ENCODE data around the gene NEUROD2. TPM values are rescaled to one million over a fixed set of nuclear protein-coding genes. Genes with fewer than 3 reads are reported as not detected.

The NEUROD2 gene
- total and polyA plus RNA-seq, 4 donors: 1.6 to 14.1 (median 6.7) TPM

DNA sequence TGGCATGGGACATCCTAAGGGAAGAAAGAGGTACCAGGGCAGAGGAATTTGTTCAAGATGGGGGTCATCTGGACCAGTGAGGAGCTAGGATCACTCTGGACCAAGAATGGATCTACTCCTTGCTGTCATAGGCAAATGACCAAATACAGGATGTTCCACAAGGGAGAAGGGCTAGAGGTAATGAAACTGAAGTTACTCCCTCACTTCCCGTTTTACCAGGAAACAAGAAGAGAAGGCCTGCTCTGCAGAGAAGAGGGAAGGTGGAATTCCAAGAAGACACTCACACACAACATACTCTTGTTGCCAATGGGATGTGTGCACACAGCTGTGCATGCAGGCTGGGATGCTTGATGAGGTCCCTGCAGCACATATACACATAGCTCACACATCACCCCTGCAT, 38.6 kb downstream of the NEUROD2 start:
- Histone ChIP-seq H3K36me3 (ENCODE audit: control insufficient read depth, insufficient read depth, low read length) (peaks cover 16% of the 10 kb centered on the region), H3K4me3 (ENCODE audit: low read depth, low read length) (no peak overlapping the region), H3K27ac (ENCODE audit: low read depth, low read length) (no peak overlapping the region), H3K4me1 (ENCODE audit: control insufficient read depth, insufficient read depth, low read length) (peaks cover 57% of the 10 kb centered on the region), H3K27me3 (ENCODE audit: control insufficient read depth, insufficient read depth, low read length) (no peaks in the 10 kb centered on the region), H3K9me3 (ENCODE audit: control insufficient read depth, insufficient read depth, low read length) (no peaks in the 10 kb centered on the region)
- no peak for DNase-seq (ENCODE audit: low read depth in 4 of 6, low spot score in 6 of 6)
- no CpG with 5 or more reads among the region's 1 CpG for WGBS (ENCODE audit: insufficient coverage)

- Histone ChIP-seq H3K4me3 (ENCODE audit: low read depth, low read length) (no peak overlapping the region), H3K36me3 (ENCODE audit: control insufficient read depth, insufficient read depth, low read length) (peaks cover 16% of the 10 kb centered on the region), H3K27me3 (ENCODE audit: control insufficient read depth, insufficient read depth, low read length) (no peaks in the 10 kb centered on the region), H3K27ac (ENCODE audit: low read depth, low read length) (no peak overlapping the region), H3K9me3 (ENCODE audit: control insufficient read depth, insufficient read depth, low read length) (no peaks in the 10 kb centered on the region), H3K4me1 (ENCODE audit: control insufficient read depth, insufficient read depth, low read length) (peaks cover 57% of the 10 kb centered on the region)
- 0% methylated on average over 3 of the region's 9 CpGs for WGBS (ENCODE audit: insufficient coverage)
- peak in 2 of 6 donors; percentile 88 to 92 for DNase-seq (ENCODE audit: low read depth in 4 of 6, low spot score in 6 of 6)
Observed at GRCh38 chr17:39568702-39569101, 39.0 kb downstream of the NEUROD2 start.

GRCh38 chr17:39566094-39566850, 41.4 kb downstream of the NEUROD2 start:
- Histone ChIP-seq H3K36me3 (ENCODE audit: control insufficient read depth, insufficient read depth, low read length) (peaks cover 16% of the 10 kb centered on the region), H3K9me3 (ENCODE audit: control insufficient read depth, insufficient read depth, low read length) (no peaks in the 10 kb centered on the region), H3K4me1 (ENCODE audit: control insufficient read depth, insufficient read depth, low read length) (peaks cover 59% of the 10 kb centered on the region), H3K4me3 (ENCODE audit: low read depth, low read length) (no peak overlapping the region), H3K27me3 (ENCODE audit: control insufficient read depth, insufficient read depth, low read length) (no peaks in the 10 kb centered on the region), H3K27ac (ENCODE audit: low read depth, low read length) (no peak overlapping the region)
- 63% methylated on average over 10 of the region's 11 CpGs for WGBS (ENCODE audit: insufficient coverage)
- DNase-seq (ENCODE audit: low read depth in 4 of 6, low spot score in 6 of 6): peak in 1 of 6 donors; percentile 92

- peak in 2 of 6 donors; percentile 59 to 89 for DNase-seq (ENCODE audit: low read depth in 4 of 6, low spot score in 6 of 6)
- peaks cover 12% of the 10 kb centered on the region for H3K36me3 ChIP-seq (ENCODE audit: control insufficient read depth, insufficient read depth, low read length)
- peaks cover 44% of the 10 kb centered on the region for H3K4me1 ChIP-seq (ENCODE audit: control insufficient read depth, insufficient read depth, low read length)
- H3K4me3 ChIP-seq (ENCODE audit: low read depth, low read length): no peak overlapping the region
- H3K27ac ChIP-seq (ENCODE audit: low read depth, low read length): peak overlapping the region; percentile 52
- no CpG with 5 or more reads among the region's 4 CpGs for WGBS (ENCODE audit: insufficient coverage)
- H3K9me3 ChIP-seq (ENCODE audit: control insufficient read depth, insufficient read depth, low read length): no peaks in the 10 kb centered on the region
- H3K27me3 ChIP-seq (ENCODE audit: control insufficient read depth, insufficient read depth, low read length): no peaks in the 10 kb centered on the region
Observed at GRCh38 chr17:39564211-39564848, 43.4 kb downstream of the NEUROD2 start.

- H3K9me3 ChIP-seq (ENCODE audit: control insufficient read depth, insufficient read depth, low read length): no peaks in the 10 kb centered on the region
- no peak overlapping the region for H3K4me3 ChIP-seq (ENCODE audit: low read depth, low read length)
- no peaks in the 10 kb centered on the region for H3K27me3 ChIP-seq (ENCODE audit: control insufficient read depth, insufficient read depth, low read length)
- peaks cover 36% of the 10 kb centered on the region for H3K4me1 ChIP-seq (ENCODE audit: control insufficient read depth, insufficient read depth, low read length)
- peak in 2 of 6 donors; percentile 93 to 98 for DNase-seq (ENCODE audit: low read depth in 4 of 6, low spot score in 6 of 6)
- H3K27ac ChIP-seq (ENCODE audit: low read depth, low read length): peak overlapping the region; percentile 52
- peaks cover 12% of the 10 kb centered on the region for H3K36me3 ChIP-seq (ENCODE audit: control insufficient read depth, insufficient read depth, low read length)
- 1% methylated on average over 16 of the region's 17 CpGs for WGBS (ENCODE audit: insufficient coverage)
Observed at GRCh38 chr17:39563476-39563875, 44.2 kb downstream of the NEUROD2 start.

GRCh38 chr17:39562976-39563375, 44.7 kb downstream of the NEUROD2 start:
- Histone ChIP-seq H3K36me3 (ENCODE audit: control insufficient read depth, insufficient read depth, low read length) (peaks cover 12% of the 10 kb centered on the region), H3K9me3 (ENCODE audit: control insufficient read depth, insufficient read depth, low read length) (no peaks in the 10 kb centered on the region), H3K4me3 (ENCODE audit: low read depth, low read length) (no peak overlapping the region), H3K4me1 (ENCODE audit: control insufficient read depth, insufficient read depth, low read length) (peaks cover 31% of the 10 kb centered on the region), H3K27me3 (ENCODE audit: control insufficient read depth, insufficient read depth, low read length) (no peaks in the 10 kb centered on the region), H3K27ac (ENCODE audit: low read depth, low read length) (no peak overlapping the region)
- DNase-seq (ENCODE audit: low read depth in 4 of 6, low spot score in 6 of 6): peak in 2 of 6 donors; percentile 85 to 92
- 18% methylated on average over 3 of the region's 7 CpGs for WGBS (ENCODE audit: insufficient coverage)

GRCh38 chr17:39562395-39562794, 45.3 kb downstream of the NEUROD2 start:
- Histone ChIP-seq H3K36me3 (ENCODE audit: control insufficient read depth, insufficient read depth, low read length) (peaks cover 14% of the 10 kb centered on the region), H3K27ac (ENCODE audit: low read depth, low read length) (no peak overlapping the region)

GRCh38 chr17:39556423-39556822, 51.3 kb downstream of the NEUROD2 start:
- Histone ChIP-seq H3K27ac (ENCODE audit: low read depth, low read length) (no peak overlapping the region), H3K9me3 (ENCODE audit: control insufficient read depth, insufficient read depth, low read length) (no peaks in the 10 kb centered on the region), H3K4me3 (ENCODE audit: low read depth, low read length) (no peak overlapping the region), H3K36me3 (ENCODE audit: control insufficient read depth, insufficient read depth, low read length) (peaks cover 41% of the 10 kb centered on the region), H3K27me3 (ENCODE audit: control insufficient read depth, insufficient read depth, low read length) (no peaks in the 10 kb centered on the region), H3K4me1 (ENCODE audit: control insufficient read depth, insufficient read depth, low read length) (peaks cover 11% of the 10 kb centered on the region)
- WGBS (ENCODE audit: insufficient coverage): no CpG with 5 or more reads among the region's 1 CpG
- DNase-seq (ENCODE audit: low read depth in 4 of 6, low spot score in 6 of 6): peak in 2 of 6 donors; percentile 69 to 90

More at GRCh38 chr17:39562395-39562794, 45.3 kb downstream of the NEUROD2 start:
- DNase-seq (ENCODE audit: low read depth in 4 of 6, low spot score in 6 of 6): peak in 2 of 6 donors; percentile 73 to 74
- Histone ChIP-seq H3K27me3 (ENCODE audit: control insufficient read depth, insufficient read depth, low read length) (no peaks in the 10 kb centered on the region), H3K4me1 (ENCODE audit: control insufficient read depth, insufficient read depth, low read length) (peaks cover 31% of the 10 kb centered on the region), H3K4me3 (ENCODE audit: low read depth, low read length) (no peak overlapping the region), H3K9me3 (ENCODE audit: control insufficient read depth, insufficient read depth, low read length) (no peaks in the 10 kb centered on the region)
- 17% methylated on average over 1 of the region's 1 CpG for whole genome bisulfite sequencing (ENCODE audit: insufficient coverage)

DNA sequence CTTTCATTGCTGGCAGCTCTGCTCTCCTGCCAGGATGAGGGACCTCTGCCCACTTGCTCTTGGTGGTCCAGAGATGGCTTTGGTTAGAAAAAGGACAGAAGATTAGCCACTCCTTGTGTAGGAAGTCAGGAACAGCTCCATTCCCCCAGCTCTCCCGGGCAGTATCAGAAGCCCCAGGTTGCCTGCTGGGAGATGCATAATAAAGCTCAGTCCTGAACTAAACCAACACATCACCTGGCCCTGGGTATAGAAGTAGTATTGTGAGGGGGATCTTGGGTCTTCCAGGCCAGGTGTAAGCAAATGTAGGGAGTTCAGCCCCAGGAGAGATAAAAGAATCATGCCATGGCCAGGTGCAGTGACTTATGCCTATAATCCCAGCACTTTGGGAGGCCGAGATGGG, 52.4 kb downstream of the NEUROD2 start:
- Histone ChIP-seq H3K36me3 (ENCODE audit: control insufficient read depth, insufficient read depth, low read length) (peaks cover 46% of the 10 kb centered on the region), H3K4me1 (ENCODE audit: control insufficient read depth, insufficient read depth, low read length) (peaks cover 8% of the 10 kb centered on the region), H3K27ac (ENCODE audit: low read depth, low read length) (no peak overlapping the region), H3K27me3 (ENCODE audit: control insufficient read depth, insufficient read depth, low read length) (no peaks in the 10 kb centered on the region), H3K9me3 (ENCODE audit: control insufficient read depth, insufficient read depth, low read length) (no peaks in the 10 kb centered on the region), H3K4me3 (ENCODE audit: low read depth, low read length) (no peak overlapping the region)
- 50% methylated on average over 2 of the region's 2 CpGs for WGBS (ENCODE audit: insufficient coverage)
- DNase-seq (ENCODE audit: low read depth in 4 of 6, low spot score in 6 of 6): no peak

Measured in spinal cord (tissue), 10 donors.